Measurements from ENCODE around the gene TMEM109. TPM values are rescaled to one million over a fixed set of nuclear protein-coding genes. Genes with fewer than 3 reads are reported as not detected.

Gene TMEM109
- total and polyA plus RNA-seq, 9 of the 15 experiments (the other 6 are each of a cell fraction or from before 2014, with no cell fraction given): 9.2 to 71.3 (median 30.5) TPM

DNA sequence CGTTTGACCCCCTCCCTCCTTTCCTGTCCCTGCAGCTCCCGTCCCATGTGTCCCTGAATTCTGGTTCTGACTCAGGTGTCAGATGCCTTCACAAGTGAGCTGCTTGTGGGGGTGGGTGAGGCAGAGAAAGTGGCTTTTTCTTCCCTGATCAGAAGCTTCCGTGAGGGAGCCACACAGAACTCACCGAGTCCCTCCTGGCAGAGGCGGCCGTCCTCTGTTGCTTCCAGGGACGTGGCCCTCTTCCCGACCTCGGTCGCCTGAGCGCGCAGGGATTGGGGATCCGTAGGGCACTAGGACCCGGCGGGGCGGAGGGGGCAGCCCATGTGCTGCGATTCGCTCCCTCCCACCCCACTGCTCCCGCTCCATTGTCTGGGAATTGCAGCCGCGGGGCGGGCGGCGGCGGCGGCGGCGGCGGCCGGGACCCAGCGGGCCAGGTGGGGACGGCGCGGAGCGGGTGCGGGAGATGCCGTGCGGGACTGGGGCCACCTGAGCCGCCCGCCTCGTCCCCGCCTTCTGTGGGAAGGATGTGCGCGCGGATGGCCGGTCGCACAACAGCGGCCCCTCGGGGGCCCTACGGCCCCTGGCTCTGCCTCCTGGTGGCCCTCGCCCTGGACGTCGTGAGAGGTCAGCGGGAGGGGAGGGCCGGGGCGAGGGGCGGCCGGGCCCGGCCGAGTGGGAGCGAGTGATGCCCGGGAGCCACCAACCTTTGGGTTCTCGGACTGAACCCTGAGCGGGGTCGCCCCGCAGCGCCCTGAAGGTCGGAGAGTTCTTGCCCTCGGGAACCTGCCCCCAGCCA, 10.3 kb downstream of the TMEM109 start, which contains the start of gene TMEM132A (continued):
- TF ChIP-seq, protein P1, sequence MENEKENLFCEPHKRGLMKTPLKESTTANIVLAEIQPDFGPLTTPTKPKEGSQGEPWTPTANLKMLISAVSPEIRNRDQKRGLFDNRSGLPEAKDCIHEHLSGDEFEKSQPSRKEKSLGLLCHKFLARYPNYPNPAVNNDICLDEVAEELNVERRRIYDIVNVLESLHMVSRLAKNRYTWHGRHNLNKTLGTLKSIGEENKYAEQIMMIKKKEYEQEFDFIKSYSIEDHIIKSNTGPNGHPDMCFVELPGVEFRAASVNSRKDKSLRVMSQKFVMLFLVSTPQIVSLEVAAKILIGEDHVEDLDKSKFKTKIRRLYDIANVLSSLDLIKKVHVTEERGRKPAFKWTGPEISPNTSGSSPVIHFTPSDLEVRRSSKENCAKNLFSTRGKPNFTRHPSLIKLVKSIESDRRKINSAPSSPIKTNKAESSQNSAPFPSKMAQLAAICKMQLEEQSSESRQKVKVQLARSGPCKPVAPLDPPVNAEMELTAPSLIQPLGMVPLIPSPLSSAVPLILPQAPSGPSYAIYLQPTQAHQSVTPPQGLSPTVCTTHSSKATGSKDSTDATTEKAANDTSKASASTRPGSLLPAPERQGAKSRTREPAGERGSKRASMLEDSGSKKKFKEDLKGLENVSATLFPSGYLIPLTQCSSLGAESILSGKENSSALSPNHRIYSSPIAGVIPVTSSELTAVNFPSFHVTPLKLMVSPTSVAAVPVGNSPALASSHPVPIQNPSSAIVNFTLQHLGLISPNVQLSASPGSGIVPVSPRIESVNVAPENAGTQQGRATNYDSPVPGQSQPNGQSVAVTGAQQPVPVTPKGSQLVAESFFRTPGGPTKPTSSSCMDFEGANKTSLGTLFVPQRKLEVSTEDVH (IDR thresholded peaks at IDR 0.05; ENCODE audit: low read depth, partially characterized antibody): no peak
- TF ChIP-seq GTF2A2 (tag; IDR thresholded peaks at IDR 0.05) (no peak), BRCA1 (IDR thresholded peaks at IDR 0.05) (no peak), BRCA1 (CRISPR knock-in tag; IDR thresholded peaks at IDR 0.05) (no peak), KDM2B (CRISPR knock-in tag; IDR thresholded peaks at IDR 0.05) (no peak), HNRNPLL (IDR thresholded peaks at IDR 0.05; ENCODE audit: low read depth, low read length, poor library complexity, severe bottlenecking) (no peak), TAF15 (IDR thresholded peaks at IDR 0.05; ENCODE audit: low read depth, low read length) (no peak), BMI1 (IDR thresholded peaks at IDR 0.05; ENCODE audit: low read length) (no peak), CBX8 (IDR thresholded peaks at IDR 0.05; ENCODE audit: borderline replicate concordance, extremely low read depth, low read depth, low read length, poor library complexity, severe bottlenecking) (no peak), BRD9 (IDR thresholded peaks at IDR 0.05; ENCODE audit: low read depth, partially characterized antibody) (no peak), OTX1 (CRISPR knock-in tag; IDR thresholded peaks at IDR 0.05) (no peak), U2AF1 (optimal IDR thresholded peaks at IDR 0.05; ENCODE audit: low read depth, low read length) (no peak), NFIX (CRISPR knock-in tag; IDR thresholded peaks at IDR 0.05; ENCODE audit: low read depth) (no peak), SRSF3 (IDR thresholded peaks at IDR 0.05; ENCODE audit: insufficient read depth, low read length) (no peak), DMBX1 (CRISPR knock-in tag; IDR thresholded peaks at IDR 0.05; ENCODE audit: borderline replicate concordance) (no peak), POLR2AphosphoS2 (IDR thresholded peaks at IDR 0.05; ENCODE audit: low read length) (no peak), NCOA4 (IDR thresholded peaks at IDR 0.05; ENCODE audit: partially characterized antibody) (no peak), RBM15 (IDR thresholded peaks at IDR 0.05; ENCODE audit: insufficient read depth, low read length) (no peak)
- TF ChIP-seq, protein P2, sequence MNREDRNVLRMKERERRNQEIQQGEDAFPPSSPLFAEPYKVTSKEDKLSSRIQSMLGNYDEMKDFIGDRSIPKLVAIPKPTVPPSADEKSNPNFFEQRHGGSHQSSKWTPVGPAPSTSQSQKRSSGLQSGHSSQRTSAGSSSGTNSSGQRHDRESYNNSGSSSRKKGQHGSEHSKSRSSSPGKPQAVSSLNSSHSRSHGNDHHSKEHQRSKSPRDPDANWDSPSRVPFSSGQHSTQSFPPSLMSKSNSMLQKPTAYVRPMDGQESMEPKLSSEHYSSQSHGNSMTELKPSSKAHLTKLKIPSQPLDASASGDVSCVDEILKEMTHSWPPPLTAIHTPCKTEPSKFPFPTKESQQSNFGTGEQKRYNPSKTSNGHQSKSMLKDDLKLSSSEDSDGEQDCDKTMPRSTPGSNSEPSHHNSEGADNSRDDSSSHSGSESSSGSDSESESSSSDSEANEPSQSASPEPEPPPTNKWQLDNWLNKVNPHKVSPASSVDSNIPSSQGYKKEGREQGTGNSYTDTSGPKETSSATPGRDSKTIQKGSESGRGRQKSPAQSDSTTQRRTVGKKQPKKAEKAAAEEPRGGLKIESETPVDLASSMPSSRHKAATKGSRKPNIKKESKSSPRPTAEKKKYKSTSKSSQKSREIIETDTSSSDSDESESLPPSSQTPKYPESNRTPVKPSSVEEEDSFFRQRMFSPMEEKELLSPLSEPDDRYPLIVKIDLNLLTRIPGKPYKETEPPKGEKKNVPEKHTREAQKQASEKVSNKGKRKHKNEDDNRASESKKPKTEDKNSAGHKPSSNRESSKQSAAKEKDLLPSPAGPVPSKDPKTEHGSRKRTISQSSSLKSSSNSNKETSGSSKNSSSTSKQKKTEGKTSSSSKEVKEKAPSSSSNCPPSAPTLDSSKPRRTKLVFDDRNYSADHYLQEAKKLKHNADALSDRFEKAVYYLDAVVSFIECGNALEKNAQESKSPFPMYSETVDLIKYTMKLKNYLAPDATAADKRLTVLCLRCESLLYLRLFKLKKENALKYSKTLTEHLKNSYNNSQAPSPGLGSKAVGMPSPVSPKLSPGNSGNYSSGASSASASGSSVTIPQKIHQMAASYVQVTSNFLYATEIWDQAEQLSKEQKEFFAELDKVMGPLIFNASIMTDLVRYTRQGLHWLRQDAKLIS (CRISPR knock-in tag; IDR thresholded peaks at IDR 0.05): no peak

Data from K562 (cell line).